SK-N-SH (cell line): ENCODE measurements around the gene BCAN. TPM values are rescaled to one million over a fixed set of nuclear protein-coding genes. Genes with fewer than 3 reads are reported as not detected.
A peak's percentile ranks its signal among the peaks of the same experiment; 100 is the strongest.

ENCODE experiments used
- CTCF ChIA-PET: fragments of 300-600, 350-600 bp; formaldehyde crosslinking; extraction: SDS; loops from one replicate; lab custom pipeline; 2021; lab: Yijun Ruan, JAX
- POLR2A ChIA-PET: fragments of 350-600 bp; sonication (Branson Sonifier 250); formaldehyde crosslinking; extraction: SDS; loops from one replicate; lab custom pipeline; 2020; ENCODE audit warnings: antibody characterized with exemption, inconsistent platforms; lab: Yijun Ruan, JAX
- DNase-seq: peaks from one replicate; pipeline ENCODE4 v3.0.0; 2012
- H2AFZ ChIP-seq: fragments of 200-600 bp; sonication (generic); 2 replicates; pipeline ENCODE4 v1.8.1; 2016; ENCODE audit warnings: antibody characterized with exemption, mild to moderate bottlenecking, low read depth
- H3F3A ChIP-seq: fragments of 200-600 bp; sonication (generic); replicated peaks from 2 replicates; pipeline ENCODE3; 2016; ENCODE audit warnings: antibody characterized with exemption, mild to moderate bottlenecking; ENCODE audit not compliant: insufficient read depth
- H3K27ac ChIP-seq, 2 experiments: fragments of 200-500 bp in 1 of 2; fragments of 200-600 bp in 1 of 2; sonication (Bioruptor generic) in 1 of 2; sonication (generic), shearing (Covaris generic) in 1 of 2; 2 replicates each; pipeline versions ENCODE4 v1.5.1 to v1.6.1; 2014 to 2016; ENCODE audit warnings: low read depth in 2 of 2, inconsistent platforms in 1 of 2, low read length in 1 of 2, mild to moderate bottlenecking in 1 of 2, mixed read lengths in 1 of 2
- H3K27me3 ChIP-seq: fragments of 200-600 bp; sonication (generic), shearing (Covaris generic); 2 replicates; pipeline ENCODE4 v1.6.1; 2016; ENCODE audit warnings: mixed run types; ENCODE audit not compliant: insufficient read depth
- H3K36me3 ChIP-seq, 2 experiments: fragments of 200-500 bp in 1 of 2; fragments of 200-600 bp in 1 of 2; sonication (Bioruptor generic) in 1 of 2; sonication (generic) in 1 of 2; replicated peaks in 1 of 2; 2 replicates each; pipeline versions ENCODE3 to v1.5.1; 2014 to 2016; ENCODE audit warnings: low read length in 1 of 2, mild to moderate bottlenecking in 1 of 2; ENCODE audit not compliant: insufficient read depth in 2 of 2, control insufficient read depth in 1 of 2
- H3K4me1 ChIP-seq, 2 experiments: fragments of 200-500 bp in 1 of 2; fragments of 200-600 bp in 1 of 2; sonication (Bioruptor generic) in 1 of 2; sonication (generic), shearing (Covaris generic) in 1 of 2; 2 replicates each; pipeline versions ENCODE4 v1.5.1 to v1.6.1; 2014 to 2016; ENCODE audit warnings: low read depth in 1 of 2, low read length in 1 of 2, mixed run types in 1 of 2; ENCODE audit not compliant: insufficient read depth in 2 of 2, control insufficient read depth in 1 of 2
- H3K4me2 ChIP-seq: fragments of 200-600 bp; sonication (generic), shearing (Covaris generic); 2 replicates; pipeline ENCODE4 v1.6.1; 2017; ENCODE audit warnings: mixed run types
- H3K4me3 ChIP-seq, 2 experiments: fragments of 200-500 bp in 1 of 2; fragments of 200-600 bp in 1 of 2; sonication (Bioruptor generic) in 1 of 2; sonication (generic), shearing (Covaris generic) in 1 of 2; 2 replicates each; pipeline versions ENCODE4 v1.5.1 to v1.8.1; 2014 to 2016; ENCODE audit warnings: low read depth in 2 of 2, inconsistent platforms in 1 of 2, low read length in 1 of 2, mild to moderate bottlenecking in 1 of 2, mixed read lengths in 1 of 2, moderate library complexity in 1 of 2
- H3K79me2 ChIP-seq: fragments of 200-600 bp; sonication (generic); 2 replicates; pipeline ENCODE4 v1.8.1; 2017; ENCODE audit warnings: mild to moderate bottlenecking; ENCODE audit not compliant: insufficient read depth
- H3K9ac ChIP-seq: fragments of 200-600 bp; sonication (generic); 2 replicates; pipeline ENCODE4 v1.6.1; 2017; ENCODE audit warnings: mixed run types
- H3K9me2 ChIP-seq: fragments of 200-600 bp; sonication (generic); 2 replicates; pipeline ENCODE4 v1.6.1; 2017; ENCODE audit warnings: mixed run types
- H3K9me3 ChIP-seq: fragments of 200-600 bp; sonication (generic); 2 replicates; pipeline ENCODE4 v1.6.1; 2017; ENCODE audit warnings: mixed run types, mild to moderate bottlenecking, moderate library complexity
- H4K20me1 ChIP-seq: fragments of 200-600 bp; sonication (generic); 2 replicates; pipeline ENCODE4 v1.6.1; 2017; ENCODE audit warnings: mild to moderate bottlenecking, mixed run types; ENCODE audit not compliant: insufficient read depth
- CHD2 ChIP-seq: fragments of 150-350 bp; IDR thresholded peaks from 2 replicates; pipeline ENCODE4 v1.6.1; 2018; ENCODE audit warnings: low read length; ENCODE audit not compliant: partially characterized antibody
- EZH2phosphoT487 ChIP-seq: fragments of 200-600 bp; sonication (generic); IDR thresholded peaks from 2 replicates; pipeline ENCODE4 v1.6.1; 2017; ENCODE audit warnings: low read depth, mixed run types, mild to moderate bottlenecking, antibody characterized with exemption, moderate library complexity, borderline replicate concordance
- FOXM1 ChIP-seq: IDR thresholded peaks from 2 replicates; pipeline ENCODE4 v1.4.0; 2012; ENCODE audit warnings: low read depth, mild to moderate bottlenecking
- GABPA ChIP-seq: IDR thresholded peaks from 2 replicates; pipeline ENCODE4 v1.4.0; 2012; ENCODE audit warnings: low read depth, mild to moderate bottlenecking
- GATA2 ChIP-seq: sonication (generic); formaldehyde crosslinking; IDR thresholded peaks from 2 replicates; pipeline ENCODE4 v1.5.0; 2020; ENCODE audit warnings: mild to moderate bottlenecking, missing genetic modification reagents
- IRF3 ChIP-seq: fragments of 150-350 bp; IDR thresholded peaks from 2 replicates; pipeline ENCODE4 v1.6.1; 2016; ENCODE audit warnings: mild to moderate bottlenecking, low read depth, low read length
- MAX ChIP-seq: IDR thresholded peaks from 2 replicates; pipeline ENCODE4 v1.4.0; 2012; ENCODE audit warnings: low read depth
- MEF2A ChIP-seq: IDR thresholded peaks from 2 replicates; pipeline ENCODE4 v1.4.0; 2012; ENCODE audit warnings: low read depth, borderline replicate concordance
- MXI1 ChIP-seq: IDR thresholded peaks from 2 replicates; pipeline ENCODE4 v1.6.1; 2012; ENCODE audit warnings: mild to moderate bottlenecking, low read depth, low read length, improper control_type of control experiment
- POLR2AphosphoS5 ChIP-seq: IDR thresholded peaks from 2 replicates; pipeline ENCODE4 v1.6.1; 2012; ENCODE audit warnings: low read depth, low read length
- RAD21 ChIP-seq: IDR thresholded peaks from 2 replicates; pipeline ENCODE4 v1.6.1; 2012; ENCODE audit warnings: mild to moderate bottlenecking, low read length
- RFX5 ChIP-seq: IDR thresholded peaks from 2 replicates; pipeline ENCODE4 v1.6.1; 2012; ENCODE audit warnings: mild to moderate bottlenecking, improper control_type of control experiment, low read length
- SIN3A ChIP-seq: IDR thresholded peaks from 2 replicates; pipeline ENCODE4 v1.6.1; 2012; ENCODE audit warnings: low read depth, mild to moderate bottlenecking, low read length, moderate library complexity, borderline replicate concordance
- TAF1 ChIP-seq: IDR thresholded peaks from 2 replicates; pipeline ENCODE4 v1.6.1; 2012; ENCODE audit warnings: low read depth, mild to moderate bottlenecking, low read length, moderate library complexity, borderline replicate concordance
- USF1 ChIP-seq: IDR thresholded peaks from 2 replicates; pipeline ENCODE4 v1.4.0; 2012; ENCODE audit warnings: low read depth, borderline replicate concordance
- USF2 ChIP-seq: fragments of 150-350 bp; IDR thresholded peaks from 2 replicates; pipeline ENCODE4 v1.6.1; 2017; ENCODE audit warnings: antibody characterized with exemption, low read length, low read depth, borderline replicate concordance
- WGBS: methylation state at CpG from one replicate; pipeline ENCODE4 v1.1.6; 2017; ENCODE audit warnings: low lambda C conversion rate; 5-methylcytosine and 5-hydroxymethylcytosine counted together
- polyA plus RNA-seq, 3 experiments: library from polyadenylated mRNA; depleted of rRNA; stranded (reverse); fragments of >200 nt; gene quantifications; 2 replicates each; pipeline ENCODE4 v1.2.3, GENCODE V29; 2012

BCAN gene
- polyA plus RNA-seq, 1 of the 3 experiments (the other 2 are of a cell fraction) = 0.25 TPM

GRCh38 chr1:156696755-156697154 lies 54.8 kb downstream of the BCAN start:
- no peak overlapping the region for H3K4me2 ChIP-seq
- 94% methylated on average over 8 of the region's 8 CpGs for WGBS
- no peaks in the 10 kb centered on the region for H3K79me2 ChIP-seq
- no peak overlapping the region for H3K9ac ChIP-seq
- DNase-seq = no peak
- CTCF ChIA-PET = interaction anchor here (1.2 to 45.5 kb wide), 4 partner anchors 1 to 393 kb away, joined by 3 to 2702 read pairs (median 1352); partner anchors contain the start of genes CRABP2, ISG20L2, METTL25B and NES
- TF ChIP-seq EZH2phosphoT487 = no peak
- TF ChIP-seq FOXM1 = no peak
- no peak for TF ChIP-seq MAX
- TF ChIP-seq POLR2AphosphoS5 = no peak
- TF ChIP-seq, all 33 proteins: peak for 0
- Histone ChIP-seq H2AFZ (no peak overlapping the region), H3K4me3 (no peak overlapping the region), H3K9me2 (no peaks in the 10 kb centered on the region), H3K27ac (peak overlapping the region in 1 of 2 experiments; percentile 71; a peak in 2 of 4 replicates), H3K9me3 (no peaks in the 10 kb centered on the region), H3K4me1 (peaks cover 14 to 57% of the 10 kb centered on the region in 2 experiments; a peak in 3 of 4 replicates), H3F3A (peaks cover 15% of the 10 kb centered on the region), H3K36me3 (peaks cover 0 to 18% of the 10 kb centered on the region in 2 experiments), H3K27me3 (no peaks in the 10 kb centered on the region), H4K20me1 (no peaks in the 10 kb centered on the region)
- POLR2A ChIA-PET = interaction anchor here (1.4 kb wide), 1 partner anchor 14 kb away, joined by 4 read pairs; no protein-coding TSS in a partner anchor

- Histone ChIP-seq H3K9me2 (no peaks in the 10 kb centered on the region), H3K27ac (peak overlapping the region in 1 of 2 experiments; percentile 71; a peak in 2 of 4 replicates), H2AFZ (no peak overlapping the region), H3K9me3 (no peaks in the 10 kb centered on the region), H3K9ac (no peak overlapping the region), H3K4me1 (peaks cover 14 to 51% of the 10 kb centered on the region in 2 experiments; a peak in 3 of 4 replicates), H3K36me3 (peaks cover 0 to 18% of the 10 kb centered on the region in 2 experiments), H4K20me1 (no peaks in the 10 kb centered on the region), H3F3A (peaks cover 15% of the 10 kb centered on the region), H3K27me3 (no peaks in the 10 kb centered on the region), H3K4me2 (no peak overlapping the region), H3K4me3 (no peak overlapping the region), H3K79me2 (no peaks in the 10 kb centered on the region)
- ChIA-PET POLR2A (interaction anchor here (0.6 to 2.0 kb wide), 4 partner anchors 9 to 41 kb away, joined by 3 to 7 read pairs (median 4); no protein-coding TSS in a partner anchor), CTCF (interaction anchor here (1.2 to 45.5 kb wide), 6 partner anchors 2 to 230 kb away, joined by 3 to 2702 read pairs (median 5); partner anchors contain the start of genes CRABP2, ISG20L2, METTL25B and NES)
- TF ChIP-seq GATA2 (CRISPR knock-in tag) = no peak
- TF ChIP-seq MXI1 = peak; percentile 36; the same call in 1 of the 2 replicates
- TF ChIP-seq TAF1 = no peak
- DNase-seq = peak; percentile 67
- WGBS = 72% methylated on average over 8 of the region's 8 CpGs
These were observed 55.6 kb downstream of the BCAN start for GRCh38 chr1:156697481-156697880.

- Histone ChIP-seq H3F3A (peaks cover 13% of the 10 kb centered on the region), H3K27me3 (no peaks in the 10 kb centered on the region), H2AFZ (no peak overlapping the region), H4K20me1 (no peaks in the 10 kb centered on the region), H3K27ac (no peak overlapping the region; a peak in 1 of 4 replicates)
- POLR2A ChIA-PET = interaction anchor here (0.9 to 2.0 kb wide), 3 partner anchors 8 to 12 kb away, joined by 3 to 7 read pairs (median 4); no protein-coding TSS in a partner anchor
- no peak for DNase-seq
- no peak for TF ChIP-seq MEF2A
- no peak for TF ChIP-seq CHD2
- no peak for TF ChIP-seq TAF1
- TF ChIP-seq USF2 = no peak
- no peak for TF ChIP-seq IRF3
- no peak for TF ChIP-seq RFX5
- no peak for TF ChIP-seq POLR2AphosphoS5
- no peak for TF ChIP-seq EZH2phosphoT487
- TF ChIP-seq SIN3A = no peak
- no peak for TF ChIP-seq GATA2 (CRISPR knock-in tag)
- no peak for TF ChIP-seq GABPA
- no peak for TF ChIP-seq RAD21
- TF ChIP-seq USF1 = no peak
- TF ChIP-seq, all 33 proteins: peak for 0
- Histone ChIP-seq H3K4me3 (no peak overlapping the region), H3K4me1 (peaks cover 11 to 49% of the 10 kb centered on the region in 2 experiments), H3K9me2 (no peaks in the 10 kb centered on the region), H3K9ac (no peak overlapping the region), H3K9me3 (no peaks in the 10 kb centered on the region), H3K79me2 (no peaks in the 10 kb centered on the region), H3K36me3 (peaks cover 0 to 18% of the 10 kb centered on the region in 2 experiments), H3K4me2 (no peak overlapping the region)
- CTCF ChIA-PET = interaction anchor here (0.6 to 45.5 kb wide), 6 partner anchors 4 to 193 kb away, joined by 3 to 2702 read pairs (median 4); partner anchors contain the start of genes CRABP2, ISG20L2, METTL25B and MRPL24
- WGBS = 40% methylated on average over 1 of the region's 1 CpG
These were observed 57.1 kb downstream of the BCAN start for GRCh38 chr1:156698995-156699394.
